ENCODE results near the gene NPHP4. TPM values are rescaled to one million over a fixed set of nuclear protein-coding genes. Genes with fewer than 3 reads are reported as not detected.

Gene NPHP4
- total and polyA plus RNA-seq, 9 of the 15 experiments (the other 6 are each of a cell fraction or from before 2014, with no cell fraction given): 0.52 to 26.2 (median 6.7) TPM

DNA sequence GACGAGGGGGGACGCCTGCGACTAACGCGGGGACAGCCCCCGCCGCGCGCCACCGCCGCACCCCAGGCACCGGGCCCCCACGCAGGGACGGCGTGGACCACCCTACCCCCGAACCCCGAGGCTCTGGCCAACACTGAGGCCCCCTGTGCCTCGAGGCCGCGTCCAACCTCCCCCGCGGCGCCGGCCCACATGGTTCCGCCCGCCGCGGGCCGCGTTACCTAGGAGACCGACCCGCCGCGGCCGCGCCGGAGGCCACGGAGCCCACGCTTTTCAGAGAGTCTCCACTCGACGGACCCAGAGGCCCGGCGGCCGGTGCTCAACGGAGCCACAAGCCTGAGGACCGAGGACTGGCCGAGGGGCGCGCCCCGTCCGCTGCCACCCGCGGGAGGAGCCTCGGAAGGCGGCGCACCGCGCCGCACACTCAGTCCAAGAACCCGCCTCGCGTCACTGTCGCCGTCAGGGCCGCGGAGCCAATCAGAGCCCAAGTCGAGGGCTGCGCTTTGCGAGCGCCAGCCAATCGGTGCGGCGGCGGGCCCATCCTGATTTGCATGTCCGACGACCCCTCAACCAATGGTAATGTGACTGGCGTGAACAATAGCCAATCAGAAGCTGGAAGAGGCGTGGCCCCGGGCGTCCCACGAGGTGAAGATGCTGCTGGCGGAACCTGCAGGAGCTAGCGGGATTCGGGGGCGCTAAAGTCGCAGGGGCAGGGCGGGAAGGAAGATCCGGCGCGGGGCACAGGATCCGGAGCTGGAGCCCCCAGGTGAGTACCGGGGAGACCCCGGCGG lies at the start of gene NPHP4 (continued):
- TF ChIP-seq ZNF165 (CRISPR knock-in tag; IDR thresholded peaks at IDR 0.05; ENCODE audit: borderline replicate concordance) (no peak), STAT5A (IDR thresholded peaks at IDR 0.05; ENCODE audit: borderline replicate concordance, low read length) (no peak; the same call in 1 of the 2 replicates), GATAD2B (IDR thresholded peaks at IDR 0.05; ENCODE audit: borderline replicate concordance) (peak; percentile 88), HSF4 (CRISPR knock-in tag; IDR thresholded peaks at IDR 0.05; ENCODE audit: borderline replicate concordance) (no peak), SETDB1 (IDR thresholded peaks at IDR 0.05; ENCODE audit: low read length) (no peak), HDAC1 (IDR thresholded peaks at IDR 0.05) (peak in 1 of 2 experiments; percentile 97; a peak in 2 of 4 replicates), SRSF1 (IDR thresholded peaks at IDR 0.05; ENCODE audit: low read depth, low read length) (no peak), ELF2 (CRISPR knock-in tag; IDR thresholded peaks at IDR 0.05) (0 out of 2 replicates have a peak, but pooled peaks have one; percentile 42), ZNF764 (CRISPR knock-in tag; IDR thresholded peaks at IDR 0.05; ENCODE audit: low read depth) (no peak), SP2 (IDR thresholded peaks at IDR 0.05; ENCODE audit: extremely low read depth, low read depth, low read length, poor library complexity, severe bottlenecking) (peak; percentile 92), ZNF609 (CRISPR knock-in tag; IDR thresholded peaks at IDR 0.05; ENCODE audit: borderline replicate concordance) (peak; percentile 34; the same call in 1 of the 2 replicates), PCBP2 (IDR thresholded peaks at IDR 0.05; ENCODE audit: low read depth, low read length, poor library complexity, severe bottlenecking) (no peak), TCF3 (CRISPR knock-in tag; IDR thresholded peaks at IDR 0.05) (no peak), SRF (CRISPR knock-in tag; IDR thresholded peaks at IDR 0.05) (no peak; a peak in 1 of 4 replicates), SUPT5H (IDR thresholded peaks at IDR 0.05) (peak; percentile 71), FOXJ2 (tag; IDR thresholded peaks at IDR 0.05) (no peak), KDM2B (CRISPR knock-in tag; IDR thresholded peaks at IDR 0.05) (peak; percentile 74; the same call in 1 of the 2 replicates), ZNF561 (CRISPR knock-in tag; conservative IDR thresholded peaks at IDR 0.05) (no peak), FOSL1 (tag; conservative IDR thresholded peaks at IDR 0.05) (no peak)
- TF ChIP-seq, protein P1, sequence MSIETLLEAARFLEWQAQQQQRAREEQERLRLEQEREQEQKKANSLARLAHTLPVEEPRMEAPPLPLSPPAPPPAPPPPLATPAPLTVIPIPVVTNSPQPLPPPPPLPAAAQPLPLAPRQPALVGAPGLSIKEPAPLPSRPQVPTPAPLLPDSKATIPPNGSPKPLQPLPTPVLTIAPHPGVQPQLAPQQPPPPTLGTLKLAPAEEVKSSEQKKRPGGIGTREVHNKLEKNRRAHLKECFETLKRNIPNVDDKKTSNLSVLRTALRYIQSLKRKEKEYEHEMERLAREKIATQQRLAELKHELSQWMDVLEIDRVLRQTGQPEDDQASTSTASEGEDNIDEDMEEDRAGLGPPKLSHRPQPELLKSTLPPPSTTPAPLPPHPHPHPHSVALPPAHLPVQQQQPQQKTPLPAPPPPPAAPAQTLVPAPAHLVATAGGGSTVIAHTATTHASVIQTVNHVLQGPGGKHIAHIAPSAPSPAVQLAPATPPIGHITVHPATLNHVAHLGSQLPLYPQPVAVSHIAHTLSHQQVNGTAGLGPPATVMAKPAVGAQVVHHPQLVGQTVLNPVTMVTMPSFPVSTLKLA (conservative IDR thresholded peaks at IDR 0.05): peak; percentile 96 to 98
